HL-60 (cell line): ENCODE measurements around the gene HOXD4.

ENCODE experiments used
- DNase-seq, 2 experiments: peaks; one replicate each; pipeline ENCODE4 v3.0.0-alpha.2; 2010 to 2020; ENCODE audit warnings: low read depth in 1 of 2, low spot score in 1 of 2
- H3K27ac ChIP-seq: fragments of 250-450 bp; sonication (Bioruptor Pico); replicated peaks from 2 replicates; pipeline ENCODE4 v1.5.1; 2020; ENCODE audit warnings: mild to moderate bottlenecking, moderate library complexity
- H3K27me3 ChIP-seq: fragments of 250-450 bp; sonication (Bioruptor Pico); 2 replicates; pipeline ENCODE4 v1.5.1; 2021; ENCODE audit warnings: mild to moderate bottlenecking, moderate library complexity; ENCODE audit not compliant: insufficient read depth, poor library complexity, severe bottlenecking
- H3K4me3 ChIP-seq: replicated peaks from 2 replicates; pipeline ENCODE4 v1.5.1; 2011; ENCODE audit warnings: mild to moderate bottlenecking, control low read depth, low read length; ENCODE audit not compliant: insufficient read depth
- CTCF ChIP-seq: IDR thresholded peaks from one replicate; pipeline ENCODE4 v1.5.1; 2011; ENCODE audit warnings: low read length, control low read depth, inconsistent platforms; ENCODE audit not compliant: insufficient read depth
- GABPA ChIP-seq: IDR thresholded peaks from 2 replicates; pipeline ENCODE4 v1.6.1; 2012; ENCODE audit warnings: low read depth
- POLR2AphosphoS5 ChIP-seq: IDR thresholded peaks from 2 replicates; pipeline ENCODE4 v1.6.1; 2012; ENCODE audit warnings: low read depth
- REST ChIP-seq: IDR thresholded peaks from 2 replicates; pipeline ENCODE4 v1.6.1; 2012; ENCODE audit warnings: low read depth; ENCODE audit not compliant: insufficient replicate concordance
- SPI1 ChIP-seq: IDR thresholded peaks from 2 replicates; pipeline ENCODE4 v1.6.1; 2012; ENCODE audit warnings: low read depth, mild to moderate bottlenecking, borderline replicate concordance

The HOXD4 gene

GRCh38 chr2:176160986-176161824, 9.9 kb downstream of the HOXD4 start:
- Histone ChIP-seq H3K27me3 (peaks cover 85% of the 10 kb centered on the region), H3K27ac (no peak overlapping the region), H3K4me3 (no peak overlapping the region)
- DNase-seq: no peak
- TF ChIP-seq SPI1 (no peak), GABPA (no peak), CTCF (no peak), REST (no peak), POLR2AphosphoS5 (no peak)

- H3K4me3 ChIP-seq: no peak overlapping the region
- no peak overlapping the region for H3K27ac ChIP-seq
- TF ChIP-seq REST: no peak
- no peak for TF ChIP-seq POLR2AphosphoS5
- no peak for TF ChIP-seq CTCF
- no peak for TF ChIP-seq SPI1
- TF ChIP-seq GABPA: no peak
- H3K27me3 ChIP-seq: peaks cover 86% of the 10 kb centered on the region
- no peak for DNase-seq
Measured at GRCh38 chr2:176161825-176162626, 10.7 kb downstream of the HOXD4 start.

- Histone ChIP-seq H3K27ac (no peak overlapping the region), H3K27me3 (peaks cover 85% of the 10 kb centered on the region), H3K4me3 (no peak overlapping the region)
- no peak for TF ChIP-seq GABPA
- no peak for TF ChIP-seq SPI1
- no peak for TF ChIP-seq POLR2AphosphoS5
- TF ChIP-seq REST: no peak
- no peak for TF ChIP-seq CTCF
- no peak for DNase-seq
Measured at GRCh38 chr2:176162911-176163671, 11.7 kb downstream of the HOXD4 start.
